Esophagus squamous epithelium (tissue), 5 donors: ENCODE measurements around the gene LDLRAD3. TPM values are rescaled to one million over a fixed set of nuclear protein-coding genes. Genes with fewer than 3 reads are reported as not detected.

ENCODE experiments used
- DNase-seq: peaks from one replicate; lab custom pipeline; 2025; lab: John Stamatoyannopoulos, UW
- H3K27ac ChIP-seq, 4 donors: fragments of 200-600 bp; sonication (generic); one replicate each; pipeline ENCODE4 v1.5.1; 2016 to 2019; ENCODE audit warnings: mild to moderate bottlenecking in 1 of 4
- H3K27me3 ChIP-seq, 4 donors: fragments of 200-600 bp; sonication (generic); 1 replicate in 3 of 4; 2 replicates in 1 of 4; pipeline versions ENCODE4 v1.5.1 to v1.6.0; 2017 to 2021; ENCODE audit warnings: antibody characterized with exemption in 1 of 4
- H3K36me3 ChIP-seq, 3 donors: fragments of 200-600 bp; sonication (generic); one replicate each; pipeline ENCODE4 v1.5.1; 2016 to 2019
- H3K4me1 ChIP-seq, 3 donors: fragments of 200-600 bp; sonication (generic); one replicate each; pipeline ENCODE4 v1.5.1; 2017 to 2019
- H3K4me3 ChIP-seq, 4 donors: fragments of 200-600 bp; sonication (generic); 1 replicate in 3 of 4; 2 replicates in 1 of 4; pipeline ENCODE4 v1.5.1; 2016 to 2019; ENCODE audit warnings: mild to moderate bottlenecking in 2 of 4, moderate library complexity in 1 of 4
- H3K9me3 ChIP-seq, 3 donors: fragments of 200-600 bp; sonication (generic); one replicate each; pipeline ENCODE4 v1.5.1; 2016 to 2019
- CTCF ChIP-seq, 6 experiments: fragments of 450-650 bp in 4 of 6; fragments of 200-600 bp in 2 of 6; sonication (generic) in 2 of 6; IDR thresholded peaks; one replicate each; pipeline ENCODE4 v1.5.1; 2016 to 2019; ENCODE audit warnings: antibody characterized with exemption in 6 of 6, mild to moderate bottlenecking in 4 of 6, moderate library complexity in 4 of 6
- POLR2A ChIP-seq, 4 donors: fragments of 450-650 bp; IDR thresholded peaks; one replicate each; pipeline ENCODE4 v1.6.1; 2017; ENCODE audit warnings: antibody characterized with exemption in 4 of 4, mild to moderate bottlenecking in 4 of 4, moderate library complexity in 3 of 4
- WGBS, 2 donors: methylation state at CpG; one replicate each; pipeline ENCODE4 v1.1.5; 2018; 5-methylcytosine and 5-hydroxymethylcytosine counted together
- intact Hi-C: fragments of 100-400 bp; cut with DNase I; formaldehyde crosslinking; loops from one replicate; pipeline ENCODE4 v1.15.0; 2022
- total RNA-seq, 4 donors: library from RNA; depleted of rRNA; stranded (reverse); fragments of >200 nt; gene quantifications; one replicate each; pipeline ENCODE4 v1.1.0, GENCODE V29; 2016
- donor health status: DM: yes; HTN: yes; CAD: no.

Gene LDLRAD3
- total RNA-seq, 4 donors from 2014 or later: 5.0 to 16.8 (median 8.2) TPM

DNA sequence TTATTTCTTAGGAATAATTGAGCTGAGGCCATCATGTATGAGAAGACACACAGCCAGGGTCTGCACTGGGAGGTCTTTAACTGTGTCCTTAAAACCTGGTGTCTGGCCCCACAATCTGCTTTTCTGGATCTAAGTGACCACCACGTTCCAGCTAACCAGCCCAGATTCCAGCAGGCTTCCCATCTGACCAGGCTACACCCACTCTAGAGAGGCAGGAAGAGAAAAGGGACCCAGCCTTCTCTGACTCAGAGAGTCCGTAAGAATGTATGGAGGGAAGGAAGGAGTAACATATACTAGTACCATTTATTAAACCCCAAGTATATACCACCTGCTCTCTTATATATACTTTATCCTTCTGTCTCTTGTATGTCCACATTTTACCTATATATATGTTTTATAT lies 80.1 kb downstream of the LDLRAD3 start:
- no peak overlapping the region for H3K4me3 ChIP-seq
- peaks cover 3 to 60% (median 6%) of the 10 kb centered on the region in 3 donors for H3K4me1 ChIP-seq
- peak overlapping the region in 2 of 4 donors; percentile 75 to 77 for H3K27ac ChIP-seq
- no peak for DNase-seq
- no peaks in the 10 kb centered on the region for H3K36me3 ChIP-seq
- no peaks in the 10 kb centered on the region for H3K27me3 ChIP-seq
- WGBS, 2 donors: 0 to 33% methylated on average over 1 to 2 of the region's 2 CpGs
- TF ChIP-seq POLR2A (IDR thresholded peaks at IDR 0.05) (no peak), CTCF (IDR thresholded peaks at IDR 0.05) (no peak)
- intact Hi-C loops: no loop called here
- no peaks in the 10 kb centered on the region for H3K9me3 ChIP-seq

GRCh38 chr11:36024716-36025115 lies 80.9 kb downstream of the LDLRAD3 start:
- Histone ChIP-seq H3K27ac (no peak overlapping the region), H3K9me3 (no peaks in the 10 kb centered on the region), H3K4me3 (no peak overlapping the region), H3K36me3 (no peaks in the 10 kb centered on the region), H3K27me3 (no peaks in the 10 kb centered on the region), H3K4me1 (peaks cover 0 to 52% (median 0%) of the 10 kb centered on the region in 3 donors)
- 88% methylated on average over 1 of the region's 1 CpG; no CpG with 5 or more reads in 1 of the 2 donors for WGBS, 2 donors
- intact Hi-C loops: no loop called here
- DNase-seq: no peak
- no peak for TF ChIP-seq CTCF (IDR thresholded peaks at IDR 0.05)
- TF ChIP-seq POLR2A (IDR thresholded peaks at IDR 0.05): no peak

DNA sequence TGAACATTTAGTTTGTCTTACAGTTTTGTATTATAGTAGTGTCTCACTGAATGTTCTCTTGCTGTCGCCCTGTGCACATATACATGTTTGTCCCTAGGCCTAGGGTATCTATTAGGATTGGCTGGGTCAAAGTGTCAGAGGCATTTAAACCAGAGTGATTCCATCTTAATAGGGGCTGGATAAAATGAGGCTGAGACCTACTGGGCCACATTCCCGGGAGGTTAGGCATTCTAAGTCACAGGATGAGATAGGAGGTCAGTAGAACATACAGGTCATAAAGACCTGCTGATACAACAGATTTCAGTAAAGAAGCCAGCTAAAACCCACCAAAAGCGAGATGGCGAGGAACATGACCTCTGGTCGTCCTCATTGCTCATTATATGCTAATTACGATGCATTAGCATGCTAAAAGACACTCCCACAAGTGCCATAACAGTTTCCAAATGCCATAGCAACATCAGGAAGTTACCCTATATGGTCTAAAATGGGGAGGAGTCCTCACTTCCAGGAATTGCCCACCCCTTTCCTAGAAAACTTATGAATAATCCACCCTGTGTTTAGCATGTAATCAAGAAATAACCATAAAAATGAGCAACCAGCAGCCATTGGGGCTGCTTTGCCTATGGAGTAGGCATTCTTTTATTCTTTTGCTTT lies 82.6 kb downstream of the LDLRAD3 start:
- H3K4me3 ChIP-seq: no peak overlapping the region
- no peak for DNase-seq
- H3K36me3 ChIP-seq: no peaks in the 10 kb centered on the region
- H3K27ac ChIP-seq: no peak overlapping the region
- TF ChIP-seq POLR2A (IDR thresholded peaks at IDR 0.05) (no peak), CTCF (IDR thresholded peaks at IDR 0.05) (no peak)
- intact Hi-C loops: no loop called here
- peaks cover 0 to 50% (median 0%) of the 10 kb centered on the region in 3 donors for H3K4me1 ChIP-seq
- H3K27me3 ChIP-seq: no peaks in the 10 kb centered on the region
- WGBS, 2 donors: 80 to 99% methylated on average over 6 of the region's 6 CpGs
- no peaks in the 10 kb centered on the region for H3K9me3 ChIP-seq

DNA sequence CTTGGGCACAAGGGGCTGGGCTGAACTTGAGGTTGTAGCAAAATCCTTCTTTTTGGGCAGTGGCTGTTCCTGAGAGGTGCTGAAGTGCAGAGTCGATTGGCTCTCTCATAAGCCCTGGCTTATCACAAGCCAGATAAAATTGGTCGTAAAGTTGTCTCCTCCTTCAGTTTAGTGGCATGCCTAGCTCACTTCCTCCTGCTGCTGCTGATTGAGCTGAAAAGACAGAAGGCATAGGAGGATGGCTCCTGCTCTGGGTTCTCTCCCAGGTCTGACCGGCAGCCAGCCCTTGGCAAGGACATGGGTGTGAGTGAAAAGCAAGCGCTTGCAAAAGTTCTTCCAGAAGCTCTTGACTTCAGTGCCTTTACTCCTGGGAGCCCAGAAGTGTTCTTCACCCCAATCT lies 83.9 kb downstream of the LDLRAD3 start:
- H3K27ac ChIP-seq: no peak overlapping the region
- H3K4me3 ChIP-seq: no peak overlapping the region
- H3K9me3 ChIP-seq: no peaks in the 10 kb centered on the region
- H3K4me1 ChIP-seq: peaks cover 0 to 42% (median 0%) of the 10 kb centered on the region in 3 donors
- H3K27me3 ChIP-seq: no peaks in the 10 kb centered on the region
- intact Hi-C loops: no loop called here
- TF ChIP-seq POLR2A (IDR thresholded peaks at IDR 0.05) (no peak), CTCF (IDR thresholded peaks at IDR 0.05) (no peak)
- DNase-seq: no peak
- WGBS, 2 donors: 87 to 89% methylated on average over 1 to 4 of the region's 4 CpGs
- H3K36me3 ChIP-seq: no peaks in the 10 kb centered on the region

GRCh38 chr11:36029616-36030015 lies 85.8 kb downstream of the LDLRAD3 start:
- no peak for DNase-seq
- no peaks in the 10 kb centered on the region for H3K9me3 ChIP-seq
- H3K27me3 ChIP-seq: no peaks in the 10 kb centered on the region
- H3K36me3 ChIP-seq: peaks cover 0 to 4% (median 0%) of the 10 kb centered on the region in 3 donors
- H3K4me1 ChIP-seq: peaks cover 0 to 23% (median 0%) of the 10 kb centered on the region in 3 donors
- H3K4me3 ChIP-seq: no peak overlapping the region
- intact Hi-C loops: no loop called here
- WGBS, 2 donors: 71 to 84% methylated on average over 4 of the region's 4 CpGs
- no peak for TF ChIP-seq CTCF (IDR thresholded peaks at IDR 0.05)
- TF ChIP-seq POLR2A (IDR thresholded peaks at IDR 0.05): no peak
- H3K27ac ChIP-seq: no peak overlapping the region
